HG02798 (cell line): ENCODE data around the gene LRP1.
A peak's percentile ranks its signal among the peaks of the same experiment; 100 is the strongest.

Source experiments
- ATAC-seq: cut with Tn5 transposase; IDR thresholded peaks from one replicate; pipeline ENCODE4 v1.9.1; 2021; ENCODE audit warnings: mild to moderate bottlenecking; ENCODE audit not compliant: unreplicated experiment, poor library complexity

Gene LRP1

DNA sequence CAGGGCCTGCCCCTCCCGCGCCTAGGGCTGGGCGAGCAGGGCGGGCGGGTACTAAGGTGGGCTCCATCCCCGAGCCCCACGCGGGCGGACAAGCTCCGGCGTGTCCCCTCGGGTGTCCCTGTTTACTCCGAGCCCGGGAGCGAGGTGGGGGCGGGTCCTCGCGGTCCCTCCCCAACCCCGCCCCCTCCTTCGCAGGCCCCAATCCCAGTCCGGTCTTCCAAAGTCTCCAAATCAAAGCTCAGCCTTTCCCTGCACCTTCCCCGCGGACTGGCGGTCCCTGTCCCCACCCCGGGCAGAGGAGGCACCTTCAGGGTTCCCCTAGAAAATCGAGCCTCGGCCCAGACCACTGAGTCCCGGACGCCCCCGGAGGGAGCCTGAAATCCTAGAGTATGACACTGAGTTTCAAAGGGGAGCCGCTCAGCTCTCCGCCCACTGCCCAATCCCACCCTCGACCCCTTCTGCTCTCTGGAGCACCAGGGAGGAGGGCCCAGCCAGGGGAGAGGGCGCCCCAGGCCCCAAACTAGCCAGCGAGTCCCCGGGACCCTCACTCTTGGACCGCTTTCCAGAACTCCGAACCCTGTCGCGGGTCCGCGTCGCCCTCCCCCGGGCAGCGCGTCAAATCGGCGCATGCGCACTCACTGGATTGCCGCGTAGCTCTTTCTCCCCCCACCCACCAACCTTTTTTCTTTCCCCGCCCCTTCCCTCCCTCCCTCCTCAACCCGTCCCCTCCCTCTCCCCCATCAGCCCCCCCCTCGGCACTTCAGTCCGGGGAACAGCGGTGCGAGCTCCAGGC is at the start of gene LRP1:
Gene LRP1, plus strand, starts transcription at position 758 of the 793 bp plus-strand sequence. CDS start 482 bp downstream, outside the sequence.
- ATAC-seq, result peak; percentile 47

DNA sequence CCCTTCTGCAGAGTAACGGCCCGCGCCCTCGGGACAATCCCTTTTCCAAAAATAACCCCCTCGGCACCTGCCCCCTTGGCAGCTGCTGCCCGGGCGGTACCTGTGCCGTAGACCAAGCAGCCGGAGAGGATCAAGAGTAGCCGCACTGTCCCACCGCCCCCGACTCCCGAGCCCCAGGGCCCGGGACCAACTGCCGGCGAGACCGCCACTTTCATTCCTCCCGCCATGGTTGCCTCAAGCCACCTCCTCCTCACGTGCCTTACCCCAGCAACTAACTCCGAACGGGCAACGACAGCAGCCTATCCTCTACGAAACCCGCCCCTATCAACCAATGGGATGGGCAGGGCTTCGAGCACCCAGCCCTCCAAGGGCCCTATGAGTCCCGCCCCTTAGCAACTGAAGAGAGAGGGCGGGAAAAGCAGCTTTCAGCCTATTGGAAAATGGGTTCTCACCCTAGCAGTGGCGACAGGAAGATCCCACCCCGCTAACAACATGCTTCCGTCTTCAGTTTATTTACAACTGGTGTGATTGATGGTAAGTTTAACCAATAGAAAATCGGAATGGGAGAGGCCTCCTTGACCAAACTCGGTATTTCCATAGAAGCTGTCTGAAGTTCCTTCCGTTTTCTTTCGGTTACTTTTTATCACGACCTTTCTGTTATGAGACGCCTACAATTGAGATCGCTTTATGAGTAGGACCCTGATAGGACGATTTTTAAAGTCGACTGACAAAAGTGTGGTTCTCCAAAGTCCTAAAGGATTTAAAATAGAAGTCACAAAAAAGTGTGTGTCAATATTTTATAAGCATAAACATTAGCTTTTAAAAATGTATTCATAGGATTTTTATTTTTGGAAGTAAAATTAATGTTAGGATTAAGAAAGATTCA is 49.5 kb upstream of the LRP1 start, which contains the start of gene NEMP1:
Gene NEMP1, minus strand, starts transcription at position 273 of the 886 bp plus-strand sequence. Its CDS starts 46 bp downstream, at position 227.
- ATAC-seq, result peak; percentile 98

DNA sequence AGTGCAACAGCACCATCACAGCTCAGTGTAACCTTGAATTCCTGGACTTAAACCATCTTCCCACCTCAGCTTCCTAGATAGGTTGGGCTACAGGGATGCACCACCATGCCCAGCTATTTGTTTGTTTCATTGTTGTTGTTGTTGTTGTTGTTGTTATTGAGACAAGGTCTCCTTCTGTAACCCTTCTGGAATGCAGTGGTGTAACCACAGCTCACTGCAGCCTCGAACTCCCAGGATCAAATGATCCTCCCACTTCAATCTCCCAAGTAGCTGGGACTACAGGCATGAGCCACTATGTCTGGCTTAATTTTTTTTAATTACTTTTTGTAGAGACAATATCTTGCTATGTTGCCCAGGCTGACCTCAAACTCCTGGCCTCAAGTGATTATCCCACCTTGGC is 48.5 kb upstream of the LRP1 start:
- no peak for ATAC-seq

DNA sequence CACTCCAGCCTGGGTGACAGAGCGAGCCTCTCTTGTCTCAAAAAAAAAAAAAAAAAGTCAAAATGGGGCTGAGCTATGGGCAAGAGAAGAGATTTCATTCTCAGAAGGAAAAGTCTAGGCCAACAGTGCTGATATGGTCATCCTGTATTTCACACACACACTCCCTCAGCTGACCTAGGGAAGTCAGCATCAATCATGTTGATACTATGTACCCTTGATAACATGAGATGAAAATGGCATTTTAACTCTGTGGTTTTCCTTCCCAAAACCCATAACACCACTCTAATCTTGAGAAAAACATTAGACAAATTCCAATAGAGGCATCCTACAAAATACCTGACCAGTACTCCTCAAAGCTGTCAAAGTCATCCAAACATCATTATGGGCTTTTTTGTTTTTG is 47.4 kb upstream of the LRP1 start:
- no peak for ATAC-seq

DNA sequence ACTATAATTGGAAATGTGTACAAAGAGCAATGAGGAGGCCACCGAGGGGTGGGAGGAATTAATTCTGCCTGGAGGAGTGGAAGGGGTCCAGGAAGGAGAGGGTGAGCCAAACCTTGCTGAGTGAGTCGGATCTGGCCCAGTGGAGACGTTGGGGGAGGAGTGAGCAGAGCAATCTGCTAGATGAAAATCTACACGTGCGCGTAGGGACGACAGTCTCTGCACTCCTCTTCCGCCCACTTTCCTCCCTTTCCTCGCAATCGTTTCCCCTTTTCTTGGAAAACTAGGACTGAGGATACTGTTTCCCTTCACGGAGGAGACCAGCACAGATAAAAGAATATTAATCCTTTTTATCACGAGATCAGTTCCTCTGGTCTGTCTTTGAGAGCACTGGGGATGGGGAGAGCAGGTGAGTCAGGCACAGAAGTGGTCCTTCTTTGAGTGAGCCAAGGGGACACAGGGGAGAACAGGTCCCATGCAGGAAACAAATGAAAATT is 42.2 kb upstream of the LRP1 start:
- no peak for ATAC-seq

DNA sequence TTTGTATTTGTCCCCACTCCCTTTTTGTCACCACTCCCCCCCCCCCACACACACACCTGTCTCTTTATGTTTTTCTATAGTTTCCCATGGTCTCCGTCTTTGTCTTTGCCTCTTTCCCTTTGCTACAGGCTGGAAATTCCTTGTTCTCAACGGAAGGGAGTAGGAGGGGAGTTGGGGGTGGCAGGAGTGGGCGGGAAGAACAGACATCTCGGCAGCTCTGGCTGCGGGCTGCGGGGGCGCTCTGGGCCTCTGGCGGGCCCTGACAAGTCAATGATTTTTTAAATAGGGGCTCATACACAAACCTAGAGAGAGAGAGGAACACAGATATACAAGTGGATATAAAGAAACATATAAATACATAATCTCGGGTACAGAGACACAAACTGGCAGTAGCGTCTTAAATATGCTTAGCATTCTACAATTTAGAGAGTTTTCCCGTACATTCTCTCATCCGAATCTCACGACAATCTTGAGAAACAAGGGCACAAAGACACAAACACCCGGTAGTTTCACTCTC is 41.7 kb upstream of the LRP1 start:
- ATAC-seq, result no peak

DNA sequence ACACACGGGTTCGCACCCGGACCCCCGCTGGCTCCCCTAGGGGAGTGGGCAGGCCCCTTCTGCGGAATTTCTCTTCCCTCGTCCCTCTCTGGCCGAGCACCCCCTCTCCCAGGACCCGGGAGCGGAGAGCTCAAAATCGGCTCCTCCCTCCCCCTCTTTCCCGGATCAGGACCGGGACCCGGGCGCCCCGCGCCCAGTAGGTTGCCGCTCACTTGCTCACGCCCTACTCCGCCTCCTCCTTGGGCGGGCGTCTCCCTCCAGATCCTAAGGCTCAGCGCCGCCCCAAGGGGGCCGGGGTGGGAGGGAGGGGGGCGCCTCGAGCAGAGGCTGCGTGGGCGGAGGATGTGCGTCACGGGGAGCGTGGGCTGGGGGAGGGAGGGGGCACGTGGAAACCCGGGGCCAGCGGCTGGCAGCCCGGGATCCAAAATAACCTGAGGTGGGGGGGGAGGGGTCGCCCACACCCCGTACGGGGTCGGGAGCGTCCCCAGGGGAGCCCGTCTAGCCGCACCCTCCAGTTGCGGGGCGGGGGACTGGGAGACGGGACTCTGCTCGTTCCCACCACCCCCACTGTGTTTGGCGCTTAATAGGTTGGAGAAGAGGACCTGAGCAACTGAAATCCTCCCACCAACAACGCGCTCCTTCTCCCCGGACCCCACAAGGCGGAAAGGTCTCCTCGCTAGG is 41.1 kb upstream of the LRP1 start:
- peak; percentile 43 for ATAC-seq

DNA sequence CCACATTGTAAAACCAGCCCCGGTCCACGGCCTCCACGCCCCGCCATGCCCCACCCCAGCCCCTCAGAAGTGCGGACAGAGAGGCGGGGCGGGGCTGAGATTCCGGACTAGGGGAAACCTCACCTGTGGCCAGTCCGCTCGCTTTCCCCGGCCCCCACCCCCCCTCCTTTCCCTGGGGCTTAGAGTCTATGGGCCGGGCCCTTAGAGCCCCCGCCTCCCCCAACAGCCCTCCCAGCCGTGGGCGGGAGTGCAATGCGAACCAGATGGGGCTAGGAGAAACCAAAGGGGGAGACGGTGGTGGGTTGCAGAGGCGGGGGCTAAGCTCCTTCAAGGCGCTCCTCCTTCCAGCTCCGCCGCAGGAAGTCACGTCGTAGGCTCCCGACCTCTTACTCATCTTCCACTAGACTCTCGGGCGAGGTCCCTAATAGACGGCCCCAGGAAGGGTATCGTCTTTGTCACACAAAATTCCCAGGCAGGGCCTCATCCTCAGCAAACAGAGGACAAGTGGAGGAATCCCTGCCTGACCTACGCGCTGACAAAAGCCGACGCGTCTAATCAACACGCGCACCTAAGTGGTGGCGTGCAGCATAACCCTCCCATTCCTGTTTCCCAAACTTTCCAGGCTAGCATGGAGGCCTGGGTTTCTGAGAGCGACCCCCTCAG is 40.5 kb upstream of the LRP1 start:
- ATAC-seq, result peak; percentile 37

DNA sequence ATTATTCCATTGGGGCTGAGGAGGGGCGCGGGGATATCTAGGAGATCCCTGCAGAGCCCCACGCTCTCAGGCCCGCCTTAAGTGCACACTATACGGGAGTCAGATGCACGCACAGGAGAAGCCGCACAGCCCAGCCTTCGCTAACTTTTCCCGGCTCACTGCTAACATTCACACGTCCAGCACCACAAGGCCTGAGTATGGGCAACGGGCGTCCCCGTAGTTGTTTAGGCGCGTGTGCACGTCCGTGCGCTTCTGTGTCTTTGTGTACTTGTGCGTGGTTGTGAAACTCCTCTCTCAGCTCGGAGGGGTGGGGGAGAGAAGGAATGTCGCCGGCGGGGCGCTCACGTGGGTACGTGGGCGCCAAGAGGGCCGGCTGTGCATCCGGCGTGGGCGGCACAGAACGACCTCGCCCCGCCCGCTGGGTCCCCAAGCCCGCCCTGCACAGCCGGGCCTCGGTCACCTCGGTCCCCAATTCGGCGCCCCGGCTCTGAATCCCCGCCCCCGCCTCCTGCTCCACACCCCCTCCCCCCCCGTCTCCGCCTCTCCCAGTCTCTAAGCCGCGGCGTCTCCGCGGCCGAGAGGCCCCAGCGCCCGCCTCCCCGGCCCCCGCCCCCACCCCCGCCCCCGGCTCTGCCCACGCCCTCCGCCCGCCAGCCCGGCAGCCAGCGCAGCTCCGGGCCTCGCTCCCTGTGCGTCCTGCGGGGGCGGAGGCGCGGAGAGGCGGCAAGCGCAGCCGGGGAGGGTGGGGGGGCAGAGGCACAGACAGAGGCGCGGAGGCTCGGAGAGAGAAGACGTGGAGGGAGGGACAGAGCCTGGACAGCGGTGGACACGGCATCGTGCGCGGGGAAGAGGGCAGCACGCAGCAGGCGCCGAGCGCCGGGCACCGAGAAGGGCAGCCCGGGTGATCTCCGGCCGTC is 39.7 kb upstream of the LRP1 start, which contains the start of gene NAB2:
Gene NAB2, plus strand, starts transcription at position 761 of the 917 bp plus-strand sequence. CDS start 158 bp downstream, outside the sequence.
- ATAC-seq, result peak; percentile 67

DNA sequence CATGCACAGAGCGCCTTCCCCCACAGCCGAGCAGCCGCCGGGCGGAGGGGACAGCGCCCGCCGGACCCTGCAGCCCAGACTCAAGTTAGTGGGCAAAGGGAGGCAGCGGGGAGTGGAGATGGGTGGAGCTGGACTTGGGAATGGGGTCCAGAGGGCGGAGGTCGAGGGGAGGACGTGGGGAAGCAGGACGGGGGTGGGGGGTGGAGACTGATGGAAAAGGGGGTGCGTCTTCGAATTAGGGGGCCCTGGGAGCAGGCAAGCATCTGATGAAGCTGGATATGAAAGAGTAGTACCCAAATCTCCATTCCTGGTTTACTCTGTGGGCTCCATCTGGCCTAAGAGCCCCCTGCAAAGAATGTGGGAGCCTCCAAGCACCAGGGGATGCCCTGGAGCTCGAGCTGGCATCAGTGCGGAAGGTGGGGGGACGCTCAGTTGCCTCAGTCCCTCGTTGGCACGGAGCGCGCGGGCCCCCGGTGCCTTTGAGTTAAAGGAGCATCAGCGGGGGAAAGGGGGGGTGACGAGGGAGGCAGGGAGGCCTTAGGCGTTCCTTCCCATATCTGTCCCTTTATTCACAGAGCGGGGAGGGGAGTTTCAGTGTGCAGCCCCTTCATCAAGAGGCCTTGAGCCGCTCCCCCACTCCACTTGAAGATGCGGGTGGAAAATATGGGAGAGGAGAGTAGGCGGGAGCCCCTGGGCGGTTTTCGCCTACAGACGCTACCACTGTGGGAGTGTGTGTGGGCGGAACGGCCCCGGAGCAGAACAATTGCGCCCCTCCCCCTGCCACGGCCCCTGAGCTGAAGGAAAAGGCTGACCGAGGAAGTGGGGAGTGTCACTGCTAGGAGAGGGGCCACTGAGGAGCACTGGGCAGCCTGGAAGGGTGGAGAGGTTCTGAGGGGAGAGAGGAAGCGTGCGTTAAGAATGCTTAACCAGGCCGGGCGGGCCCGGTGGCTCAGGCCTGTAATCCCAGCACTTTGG is 38.7 kb upstream of the LRP1 start:
- ATAC-seq, result no peak

DNA sequence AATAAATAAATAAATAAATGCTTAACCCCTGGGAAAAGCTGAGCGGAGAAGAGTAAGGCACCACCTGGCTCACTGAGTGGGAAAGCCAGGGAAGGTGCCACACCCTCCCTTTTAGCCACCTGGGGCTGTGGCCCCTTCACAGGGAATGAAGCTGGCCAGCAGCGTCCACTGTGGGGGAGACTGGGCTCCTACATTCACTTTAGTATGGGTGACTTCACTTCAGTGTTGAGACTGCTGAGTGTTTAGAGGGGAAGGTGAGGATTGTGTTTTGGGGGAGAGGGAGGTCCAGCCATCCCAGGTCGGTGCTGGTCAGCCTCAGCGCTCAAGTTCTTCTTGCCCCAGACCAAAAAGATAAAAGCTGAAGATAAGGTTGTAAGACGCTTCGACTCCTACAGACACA is 37.8 kb upstream of the LRP1 start:
- no peak for ATAC-seq

DNA sequence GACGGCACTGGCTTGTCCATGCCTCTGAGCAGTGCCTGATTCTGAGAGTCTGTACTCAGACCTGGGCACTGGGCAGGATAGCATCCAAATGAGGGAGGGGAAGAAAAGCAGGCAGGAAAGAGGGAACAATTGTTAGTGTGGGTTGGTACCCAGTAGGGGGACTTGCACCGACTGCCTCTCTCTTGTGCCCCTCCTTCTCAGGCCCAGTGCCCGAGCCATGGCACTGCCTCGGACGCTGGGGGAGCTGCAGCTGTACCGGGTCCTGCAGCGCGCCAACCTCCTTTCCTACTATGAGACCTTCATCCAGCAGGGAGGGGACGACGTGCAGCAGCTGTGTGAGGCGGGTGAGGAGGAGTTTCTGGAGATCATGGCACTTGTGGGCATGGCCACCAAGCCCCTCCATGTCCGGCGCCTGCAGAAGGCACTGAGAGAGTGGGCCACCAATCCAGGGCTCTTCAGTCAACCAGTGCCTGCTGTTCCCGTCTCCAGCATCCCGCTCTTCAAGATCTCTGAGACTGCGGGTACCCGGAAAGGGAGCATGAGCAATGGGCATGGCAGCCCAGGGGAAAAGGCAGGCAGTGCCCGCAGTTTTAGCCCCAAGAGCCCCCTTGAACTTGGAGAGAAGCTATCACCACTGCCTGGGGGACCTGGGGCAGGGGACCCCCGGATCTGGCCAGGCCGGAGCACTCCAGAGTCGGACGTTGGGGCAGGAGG is 37.2 kb upstream of the LRP1 start:
- ATAC-seq, result no peak

DNA sequence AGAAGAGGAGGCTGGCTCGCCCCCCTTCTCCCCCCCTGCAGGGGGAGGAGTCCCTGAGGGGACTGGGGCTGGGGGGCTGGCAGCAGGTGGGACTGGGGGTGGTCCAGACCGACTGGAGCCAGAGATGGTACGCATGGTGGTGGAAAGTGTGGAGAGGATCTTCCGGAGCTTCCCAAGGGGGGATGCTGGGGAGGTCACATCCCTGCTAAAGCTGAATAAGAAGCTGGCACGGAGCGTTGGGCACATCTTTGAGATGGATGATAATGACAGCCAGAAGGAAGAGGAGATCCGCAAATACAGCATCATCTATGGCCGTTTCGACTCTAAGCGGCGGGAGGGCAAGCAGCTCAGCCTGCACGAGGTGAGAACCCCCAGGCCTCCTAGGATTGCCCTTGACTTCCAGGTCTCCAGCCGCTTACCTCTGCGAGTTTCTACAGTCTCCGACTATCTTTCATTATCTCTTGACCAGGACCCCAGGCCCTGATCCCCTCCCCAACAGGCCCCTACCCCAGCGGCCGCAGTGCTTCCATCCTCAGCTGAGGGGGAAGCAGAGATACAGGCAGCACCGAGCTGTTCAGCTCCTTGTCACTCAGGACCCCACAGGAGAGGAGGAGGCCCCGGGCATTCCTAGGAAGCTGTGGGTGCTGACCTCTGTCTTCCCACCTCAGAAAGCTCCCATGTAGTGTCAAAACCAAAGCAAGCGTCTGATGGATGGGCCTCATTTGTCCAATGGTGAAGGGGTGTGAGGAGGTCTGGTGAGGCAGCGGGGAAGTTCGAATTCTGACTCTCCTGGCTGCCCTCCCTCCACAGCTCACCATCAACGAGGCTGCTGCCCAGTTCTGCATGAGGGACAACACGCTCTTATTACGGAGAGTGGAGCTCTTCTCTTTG is 36.4 kb upstream of the LRP1 start:
- no peak for ATAC-seq

DNA sequence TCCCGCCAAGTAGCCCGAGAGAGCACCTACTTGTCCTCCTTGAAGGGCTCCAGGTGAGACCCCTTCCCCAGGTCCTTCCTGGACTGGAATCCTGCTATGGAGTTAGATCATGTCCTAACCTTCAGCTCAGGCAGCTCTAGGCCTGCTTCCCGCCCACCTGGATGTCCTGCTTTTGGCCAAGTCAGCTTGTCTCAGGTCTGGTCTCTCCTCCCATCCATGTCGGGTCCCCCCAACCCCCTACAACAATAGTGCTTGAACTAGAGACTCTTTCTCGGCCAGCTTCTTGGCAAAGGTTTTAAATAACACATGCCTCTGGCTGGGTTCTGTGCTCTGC is 35.8 kb upstream of the LRP1 start:
- ATAC-seq, result no peak

DNA sequence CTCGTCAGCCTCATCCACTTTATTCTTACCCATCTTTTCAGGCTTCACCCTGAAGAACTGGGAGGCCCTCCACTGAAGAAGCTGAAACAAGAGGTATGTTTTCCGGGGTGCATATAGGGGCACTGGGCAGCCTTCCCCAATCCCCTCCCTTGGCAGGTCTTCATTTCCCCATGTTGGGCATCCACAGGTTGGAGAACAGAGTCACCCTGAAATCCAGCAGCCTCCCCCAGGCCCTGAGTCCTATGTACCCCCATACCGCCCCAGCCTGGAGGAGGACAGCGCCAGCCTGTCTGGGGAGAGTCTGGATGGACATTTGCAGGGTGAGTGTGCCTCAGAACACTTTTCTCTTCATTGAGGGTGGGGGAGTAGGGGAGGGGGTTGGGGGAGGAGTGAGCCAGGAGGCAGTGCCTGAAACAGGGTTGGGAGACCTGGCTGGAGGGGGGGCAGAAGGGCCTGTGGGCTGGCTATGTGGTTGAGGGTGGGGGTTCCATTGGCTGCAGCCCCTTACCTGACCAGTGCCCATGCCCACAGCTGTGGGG is 35.3 kb upstream of the LRP1 start:
- ATAC-seq, result no peak
